GM06990 (cell line): ENCODE results near the gene APOB.

Source experiments
- DNase-seq: peaks from one replicate; pipeline ENCODE4 v3.0.0-alpha.2; 2011; ENCODE audit not compliant: insufficient read length; ENCODE audit errors: extremely low read depth
- H3K27me3 ChIP-seq: replicated peaks from 2 replicates; pipeline ENCODE4 v1.6.0; 2011; ENCODE audit warnings: low read length; ENCODE audit not compliant: control insufficient read depth, insufficient read depth
- H3K36me3 ChIP-seq: 2 replicates; pipeline ENCODE4 v1.5.1; 2011; ENCODE audit warnings: low read length; ENCODE audit not compliant: control insufficient read depth, insufficient read depth
- H3K4me3 ChIP-seq: replicated peaks from 2 replicates; pipeline ENCODE4 v1.5.1; 2011; ENCODE audit warnings: low read depth, mild to moderate bottlenecking, control low read depth, low read length
- CTCF ChIP-seq: IDR thresholded peaks from 2 replicates; pipeline ENCODE4 v1.5.1; 2011; ENCODE audit warnings: low read length, control low read depth, mild to moderate bottlenecking, inconsistent platforms; ENCODE audit not compliant: insufficient read depth, poor library complexity, severe bottlenecking

Gene APOB

GRCh38 chr2:21043744-21044532 lies at the start of gene APOB:
TSS of gene APOB (minus strand) at chr2:21044073. CDS start at chr2:21043945, 128 bp downstream.
- Histone ChIP-seq H3K4me3 (no peak within 1 kb of the TSS), H3K27me3 (no peaks in the 10 kb centered on the region; the same call in 1 of the 2 replicates), H3K36me3 (no peaks in the 10 kb centered on the region)
- TF ChIP-seq CTCF = no peak
- DNase-seq = no peak

- Histone ChIP-seq H3K36me3 (no peaks in the 10 kb centered on the region), H3K4me3 (no peak overlapping the region), H3K27me3 (no peaks in the 10 kb centered on the region)
- no peak for TF ChIP-seq CTCF
- DNase-seq = no peak
Measured at GRCh38 chr2:21092308-21092869, 48.5 kb upstream of the APOB start.

GRCh38 chr2:21084401-21084800 lies 40.5 kb upstream of the APOB start:
- DNase-seq = no peak

GRCh38 chr2:21083482-21083881 lies 39.6 kb upstream of the APOB start:
- TF ChIP-seq CTCF = no peak
- H3K4me3 ChIP-seq = no peak overlapping the region
- DNase-seq = no peak
- H3K27me3 ChIP-seq = no peaks in the 10 kb centered on the region; the same call in 1 of the 2 replicates
- H3K36me3 ChIP-seq = no peaks in the 10 kb centered on the region

More at GRCh38 chr2:21084401-21084800, 40.5 kb upstream of the APOB start:
- no peak for TF ChIP-seq CTCF
- Histone ChIP-seq H3K36me3 (no peaks in the 10 kb centered on the region), H3K27me3 (no peaks in the 10 kb centered on the region; the same call in 1 of the 2 replicates), H3K4me3 (no peak overlapping the region)

GRCh38 chr2:21078296-21078695 lies 34.4 kb upstream of the APOB start:
- TF ChIP-seq CTCF = no peak
- Histone ChIP-seq H3K36me3 (no peaks in the 10 kb centered on the region), H3K27me3 (no peaks in the 10 kb centered on the region; the same call in 1 of the 2 replicates), H3K4me3 (no peak overlapping the region)
- DNase-seq = no peak
